Endothelial cell of umbilical vein (primary cell): ENCODE measurements around the gene GATM. TPM values are rescaled to one million over a fixed set of nuclear protein-coding genes. Genes with fewer than 3 reads are reported as not detected.
A peak's percentile ranks its signal among the peaks of the same experiment; 100 is the strongest.

Source experiments
- BruUV-seq: library from RNA; stranded (reverse); fragments of 400-500 nt; replicated peaks from 2 replicates; lab custom pipeline; 2021; lab: Mats Ljungman, UMichigan
- CTCF ChIA-PET: fragments of 300-600, 350-600 bp; sonication (Branson Sonifier 250); formaldehyde crosslinking; loops from one replicate; lab custom pipeline; 2021; ENCODE audit warnings: antibody characterized with exemption, inconsistent platforms; lab: Charles Lee
- POLR2A ChIA-PET: fragments of 300-600, 350-600 bp; sonication (Branson Sonifier 250); formaldehyde crosslinking; loops from one replicate; lab custom pipeline; 2021; ENCODE audit warnings: antibody characterized with exemption, inconsistent platforms; lab: Charles Lee
- DNase-seq: peaks from one replicate; pipeline ENCODE4 v3.0.0-alpha.2; 2011; ENCODE audit warnings: low read depth, low spot score
- FAIRE-seq: peaks from 2 replicates; lab custom pipeline; 2011; peaks lifted over from hg19 to GRCh38; lab: Jason Lieb, UNC
- H2AFZ ChIP-seq: 2 replicates; pipeline ENCODE4 v1.6.0; 2012; ENCODE audit warnings: low read depth, low read length, control low read depth, inconsistent platforms
- H3K27ac ChIP-seq: 2 replicates; pipeline ENCODE4 v1.5.1; 2011; ENCODE audit warnings: low read depth, mild to moderate bottlenecking, control low read depth, low read length, moderate library complexity; ENCODE audit not compliant: insufficient read depth
- H3K27me3 ChIP-seq, 2 experiments: 2 replicates each; pipeline versions ENCODE4 v1.6.0 to v1.6.1; 2011; ENCODE audit warnings: low read length in 2 of 2, mixed read lengths in 1 of 2; ENCODE audit not compliant: control insufficient read depth in 2 of 2, insufficient read depth in 2 of 2
- H3K36me3 ChIP-seq, 2 experiments: 2 replicates in 1 of 2; 3 replicates in 1 of 2; pipeline ENCODE4 v1.5.1; 2011; ENCODE audit warnings: low read length in 2 of 2, mild to moderate bottlenecking in 1 of 2, moderate library complexity in 1 of 2; ENCODE audit not compliant: control insufficient read depth in 2 of 2, insufficient read depth in 2 of 2; ENCODE audit errors: extremely low read depth in 1 of 2
- H3K4me1 ChIP-seq: 3 replicates; pipeline ENCODE4 v1.5.1; 2011; ENCODE audit warnings: mild to moderate bottlenecking, low read length; ENCODE audit not compliant: control insufficient read depth, insufficient read depth; ENCODE audit errors: extremely low read depth
- H3K4me2 ChIP-seq: 2 replicates; pipeline ENCODE4 v1.6.1; 2011; ENCODE audit warnings: low read length, control low read depth, mixed read lengths; ENCODE audit not compliant: insufficient read depth
- H3K4me3 ChIP-seq, 3 experiments: fragments of 200-600 bp in 1 of 3; sonication (generic), shearing (Covaris generic) in 1 of 3; replicated peaks in 1 of 3; 2 replicates each; pipeline ENCODE4 v1.5.1; 2011 to 2016; ENCODE audit warnings: control low read depth in 3 of 3, low read length in 3 of 3, mild to moderate bottlenecking in 2 of 3, inconsistent platforms in 1 of 3, low read depth in 1 of 3, moderate library complexity in 1 of 3; ENCODE audit not compliant: insufficient read depth in 1 of 3
- H3K79me2 ChIP-seq: 2 replicates; pipeline ENCODE4 v1.6.0; 2012; ENCODE audit warnings: low read length, inconsistent platforms; ENCODE audit not compliant: control insufficient read depth, insufficient read depth
- H3K9ac ChIP-seq: replicated peaks from 2 replicates; pipeline ENCODE3; 2011; ENCODE audit warnings: low read length, control low read depth; ENCODE audit not compliant: insufficient read depth; ENCODE audit errors: extremely low read depth
- H3K9me1 ChIP-seq: replicated peaks from 3 replicates; pipeline ENCODE4 v1.6.0; 2011; ENCODE audit warnings: mild to moderate bottlenecking, low read length; ENCODE audit not compliant: control insufficient read depth, insufficient read depth; ENCODE audit errors: extremely low read depth
- H3K9me3 ChIP-seq: replicated peaks from 2 replicates; pipeline ENCODE4 v1.5.1; 2012; ENCODE audit warnings: low read length, inconsistent platforms; ENCODE audit not compliant: control insufficient read depth, insufficient read depth
- H4K20me1 ChIP-seq: replicated peaks from 2 replicates; pipeline ENCODE3; 2011; ENCODE audit warnings: mild to moderate bottlenecking, low read length; ENCODE audit not compliant: control insufficient read depth, insufficient read depth; ENCODE audit errors: extremely low read depth
- EZH2 ChIP-seq: IDR thresholded peaks from 2 replicates; pipeline ENCODE4 v1.6.1; 2012; ENCODE audit warnings: borderline replicate concordance, low read depth, mild to moderate bottlenecking, moderate library complexity, low read length, inconsistent platforms; ENCODE audit not compliant: severe bottlenecking
- FOS ChIP-seq: IDR thresholded peaks from 2 replicates; pipeline ENCODE4 v1.6.1; 2011; ENCODE audit warnings: mild to moderate bottlenecking, low read length, moderate library complexity, borderline replicate concordance; ENCODE audit not compliant: insufficient read depth
- GATA2 ChIP-seq: IDR thresholded peaks from 2 replicates; pipeline ENCODE4 v1.7.0; 2011; ENCODE audit warnings: low read depth, mild to moderate bottlenecking, moderate library complexity, mixed read lengths, low read length; ENCODE audit not compliant: insufficient read length, insufficient read depth
- JUN ChIP-seq: IDR thresholded peaks from 2 replicates; pipeline ENCODE4 v1.6.1; 2011; ENCODE audit warnings: borderline replicate concordance, low read depth; ENCODE audit not compliant: insufficient read length, insufficient read depth
- MYC ChIP-seq: IDR thresholded peaks from one replicate; pipeline ENCODE4 v1.6.1; 2011; ENCODE audit warnings: mild to moderate bottlenecking, low read depth, low read length
- POLR2A ChIP-seq: IDR thresholded peaks from 2 replicates; pipeline ENCODE4 v1.6.1; 2012; ENCODE audit warnings: low read depth, mild to moderate bottlenecking, control low read depth, low read length
- POLR2AphosphoS5 ChIP-seq: IDR thresholded peaks from 2 replicates; pipeline ENCODE4 v1.6.1; 2012; ENCODE audit warnings: low read depth, mild to moderate bottlenecking, control low read depth, low read length, moderate library complexity; ENCODE audit not compliant: insufficient read depth
- dilution Hi-C: fragments of 300-500 bp; cut with MboI; formaldehyde crosslinking; loops from one replicate; pipeline ENCODE4 v1.15.0; 2019; ENCODE audit warnings: low sequenced_read_pairs; ENCODE audit not compliant: extremely low pct_ligation_motif_present
- intact Hi-C: fragments of 100-400 bp; cut with micrococcal nuclease; formaldehyde crosslinking; loops from one replicate; pipeline ENCODE4 v1.10.0; 2022
- polyA plus RNA-seq, 4 experiments: library from polyadenylated mRNA; depleted of rRNA in 3 of 4; stranded (reverse) in 3 of 4; unstranded in 1 of 4; fragments of >200 nt; gene quantifications; 2 replicates each; pipeline versions ENCODE4 v1.2.1 to v1.2.3, GENCODE V29; 2011 to 2012; ENCODE audit warnings: missing spikeins in 1 of 4
- total RNA-seq: library from RNA; stranded (reverse); gene quantifications from 2 replicates; pipeline ENCODE4 v1.2.3, GENCODE V29; 2021
- TF ChIP-seq, protein P1 (sequence below): IDR thresholded peaks from 2 replicates; pipeline ENCODE4 v1.6.1; 2011; ENCODE audit not compliant: insufficient read depth, insufficient read length
- TF ChIP-seq, protein P2 (sequence below), 2 donors: IDR thresholded peaks; 1 replicate in 1 of 2; 2 replicates in 1 of 2; pipeline ENCODE4 v1.5.1; 2011; ENCODE audit warnings: low read length in 2 of 2, mild to moderate bottlenecking in 2 of 2, moderate library complexity in 2 of 2, control low read depth in 1 of 2, inconsistent platforms in 1 of 2, low read depth in 1 of 2; ENCODE audit not compliant: insufficient read depth in 1 of 2; ENCODE audit errors: extremely low read depth in 1 of 2

The GATM gene
- total and polyA plus RNA-seq, 2 donors (not counting 3 experiments of a cell fraction or from before 2014, with no cell fraction given) = 0.21 to 0.60 TPM

DNA sequence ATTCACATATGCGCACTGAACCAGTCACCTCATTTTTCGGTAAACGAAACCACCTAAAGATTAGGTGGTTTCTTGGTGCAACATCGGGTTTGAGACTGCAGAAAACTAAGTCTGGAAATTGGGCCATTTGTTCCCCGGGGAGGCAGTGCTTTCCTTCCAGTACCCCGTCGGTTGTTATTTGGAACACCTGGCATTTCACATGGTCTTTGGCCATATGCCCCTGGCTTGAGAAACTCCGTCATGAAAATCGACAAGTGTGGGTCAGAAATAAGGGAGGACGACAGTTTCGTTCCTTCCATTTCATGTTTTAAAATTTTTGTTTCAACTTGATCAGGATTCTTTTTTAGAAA is 544 bp upstream of the GATM start:
- no peak overlapping the region for H2AFZ ChIP-seq
- H3K9me3 ChIP-seq = no peaks in the 10 kb centered on the region
- dilution Hi-C loops (no loop called here), intact Hi-C loops (loop anchor here (2.0 kb wide), 1 partner anchor 24 kb away; a partner anchor contains a TSS)
- H3K9me1 ChIP-seq = no peaks in the 10 kb centered on the region
- no peaks in the 10 kb centered on the region for H3K36me3 ChIP-seq
- peaks cover 39 to 59% of the 10 kb centered on the region in 2 experiments for H3K27me3 ChIP-seq
- TF ChIP-seq FOS (no peak), GATA2 (no peak), EZH2 (no peak), POLR2A (no peak), JUN (no peak), MYC (no peak), POLR2AphosphoS5 (no peak)
- TF ChIP-seq, protein P1, sequence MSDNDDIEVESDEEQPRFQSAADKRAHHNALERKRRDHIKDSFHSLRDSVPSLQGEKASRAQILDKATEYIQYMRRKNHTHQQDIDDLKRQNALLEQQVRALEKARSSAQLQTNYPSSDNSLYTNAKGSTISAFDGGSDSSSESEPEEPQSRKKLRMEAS = no peak
- TF ChIP-seq, protein P2, sequence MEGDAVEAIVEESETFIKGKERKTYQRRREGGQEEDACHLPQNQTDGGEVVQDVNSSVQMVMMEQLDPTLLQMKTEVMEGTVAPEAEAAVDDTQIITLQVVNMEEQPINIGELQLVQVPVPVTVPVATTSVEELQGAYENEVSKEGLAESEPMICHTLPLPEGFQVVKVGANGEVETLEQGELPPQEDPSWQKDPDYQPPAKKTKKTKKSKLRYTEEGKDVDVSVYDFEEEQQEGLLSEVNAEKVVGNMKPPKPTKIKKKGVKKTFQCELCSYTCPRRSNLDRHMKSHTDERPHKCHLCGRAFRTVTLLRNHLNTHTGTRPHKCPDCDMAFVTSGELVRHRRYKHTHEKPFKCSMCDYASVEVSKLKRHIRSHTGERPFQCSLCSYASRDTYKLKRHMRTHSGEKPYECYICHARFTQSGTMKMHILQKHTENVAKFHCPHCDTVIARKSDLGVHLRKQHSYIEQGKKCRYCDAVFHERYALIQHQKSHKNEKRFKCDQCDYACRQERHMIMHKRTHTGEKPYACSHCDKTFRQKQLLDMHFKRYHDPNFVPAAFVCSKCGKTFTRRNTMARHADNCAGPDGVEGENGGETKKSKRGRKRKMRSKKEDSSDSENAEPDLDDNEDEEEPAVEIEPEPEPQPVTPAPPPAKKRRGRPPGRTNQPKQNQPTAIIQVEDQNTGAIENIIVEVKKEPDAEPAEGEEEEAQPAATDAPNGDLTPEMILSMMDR (IDR thresholded peaks at IDR 0.05; ENCODE audit: extremely low read depth in 1 of 2, insufficient read depth in 1 of 2, low read depth in 1 of 2, low read length in 2 of 2) = no peak
- no peaks in the 10 kb centered on the region for H3K79me2 ChIP-seq
- CTCF ChIA-PET = no interaction called here
- no peak overlapping the region for H3K27ac ChIP-seq
- BruUV-seq = no TSS peak
- DNase-seq = no peak
- peak overlapping the region; percentile 80 for H3K4me2 ChIP-seq
- peaks cover 13% of the 10 kb centered on the region for H3K4me1 ChIP-seq
- no peak for FAIRE-seq
- H3K4me3 ChIP-seq = no peak overlapping the region
- no peak overlapping the region for H3K9ac ChIP-seq
- POLR2A ChIA-PET = no interaction called here
- H4K20me1 ChIP-seq = no peaks in the 10 kb centered on the region
